HepG2 (cell line): ENCODE measurements around the gene LOC128125822.

Experiments
- ATF1 ChIP-seq: IDR thresholded peaks from 2 replicates; pipeline ENCODE4 v1.6.1; 2016; ENCODE audit warnings: mild to moderate bottlenecking, control low read depth
- DBP ChIP-seq: sonication (generic); formaldehyde crosslinking; IDR thresholded peaks from 2 replicates; pipeline ENCODE4 v1.4.0; 2020; ENCODE audit warnings: missing genetic modification reagents; ENCODE audit errors: not compliant biosample characterization
- E2F2 ChIP-seq: sonication (generic); formaldehyde crosslinking; IDR thresholded peaks from 2 replicates; pipeline ENCODE4 v1.4.0; 2020; ENCODE audit warnings: missing genetic modification reagents, borderline replicate concordance
- FOXK1 ChIP-seq: sonication (generic); formaldehyde crosslinking; IDR thresholded peaks from 2 replicates; pipeline ENCODE4 v1.4.0; 2020; ENCODE audit warnings: low read depth, missing genetic modification reagents, borderline replicate concordance
- KDM6A ChIP-seq: IDR thresholded peaks from 2 replicates; pipeline ENCODE4 v1.6.1; 2016; ENCODE audit warnings: low read depth
- PHF8 ChIP-seq: sonication (generic); formaldehyde crosslinking; IDR thresholded peaks from 2 replicates; pipeline ENCODE4 v1.5.0; 2020; ENCODE audit warnings: missing genetic modification reagents
- RCOR2 ChIP-seq: IDR thresholded peaks from 2 replicates; pipeline ENCODE4 v1.6.1; 2016; ENCODE audit warnings: missing biosample characterization, missing genetic modification reagents
- SMARCC2 ChIP-seq: fragments of 450-650 bp; IDR thresholded peaks from 2 replicates; pipeline ENCODE4 v1.6.1; 2017; ENCODE audit warnings: antibody characterized with exemption, mild to moderate bottlenecking
- TMF1 ChIP-seq: sonication (generic); formaldehyde crosslinking; IDR thresholded peaks from 2 replicates; pipeline ENCODE4 v1.8.1; 2022; ENCODE audit warnings: low read depth, missing genetic modification reagents
- TP53 ChIP-seq: sonication (generic); formaldehyde crosslinking; conservative IDR thresholded peaks from 2 replicates; pipeline ENCODE4 v1.4.0; 2020; ENCODE audit warnings: missing genetic modification reagents
- ZBTB3 ChIP-seq: sonication (generic); formaldehyde crosslinking; IDR thresholded peaks from 2 replicates; pipeline ENCODE4 v1.4.0; 2020; ENCODE audit warnings: low read depth, mild to moderate bottlenecking, moderate library complexity, missing genetic modification reagents, borderline replicate concordance
- ZNF205 ChIP-seq: IDR thresholded peaks from 2 replicates; pipeline ENCODE4 v1.6.1; 2018; ENCODE audit warnings: missing biosample characterization, missing genetic modification reagents
- ZNF232 ChIP-seq: sonication (generic); formaldehyde crosslinking; IDR thresholded peaks from 2 replicates; pipeline ENCODE4 v1.4.0; 2020; ENCODE audit warnings: missing genetic modification reagents, borderline replicate concordance
- ZNF24 ChIP-seq: fragments of 450-650 bp; IDR thresholded peaks from 2 replicates; pipeline ENCODE4 v1.6.1; 2017; ENCODE audit warnings: antibody characterized with exemption, mild to moderate bottlenecking
- ZNF446 ChIP-seq: sonication (generic); formaldehyde crosslinking; IDR thresholded peaks from 2 replicates; pipeline ENCODE4 v1.5.0; 2020; ENCODE audit warnings: mild to moderate bottlenecking, missing genetic modification reagents
- ZNF556 ChIP-seq: sonication (generic); formaldehyde crosslinking; IDR thresholded peaks from 2 replicates; pipeline ENCODE4 v1.4.0; 2020; ENCODE audit warnings: mild to moderate bottlenecking, missing genetic modification reagents, borderline replicate concordance
- ZNF75D ChIP-seq: sonication (generic); formaldehyde crosslinking; IDR thresholded peaks from 2 replicates; pipeline ENCODE4 v1.8.1; 2023; ENCODE audit warnings: missing genetic modification reagents, mild to moderate bottlenecking, borderline replicate concordance
- ZNF790 ChIP-seq: sonication (generic); formaldehyde crosslinking; IDR thresholded peaks from 2 replicates; pipeline ENCODE4 v1.8.0; 2022; ENCODE audit warnings: missing genetic modification reagents, mild to moderate bottlenecking, borderline replicate concordance
- TF ChIP-seq, protein P1 (sequence below): sonication (generic); formaldehyde crosslinking; IDR thresholded peaks from 2 replicates; pipeline ENCODE4 v1.8.1; 2023; ENCODE audit warnings: missing genetic modification reagents, mild to moderate bottlenecking, borderline replicate concordance
- TF ChIP-seq, protein P2 (sequence below): conservative IDR thresholded peaks from 2 replicates; pipeline ENCODE4 v1.6.1; 2018; ENCODE audit warnings: missing genetic modification reagents
- TF ChIP-seq, protein P3 (sequence below): sonication (generic); formaldehyde crosslinking; IDR thresholded peaks from 2 replicates; pipeline ENCODE4 v1.4.0; 2020; ENCODE audit warnings: missing genetic modification reagents
- TF ChIP-seq, protein P4 (sequence below): sonication (generic); formaldehyde crosslinking; IDR thresholded peaks from 2 replicates; pipeline ENCODE4 v1.4.0; 2020; ENCODE audit warnings: mild to moderate bottlenecking, missing genetic modification reagents
- TF ChIP-seq, protein P5 (sequence below): sonication (generic); formaldehyde crosslinking; IDR thresholded peaks from 2 replicates; pipeline ENCODE4 v1.5.0; 2020; ENCODE audit warnings: missing genetic modification reagents

Gene LOC128125822

GRCh38 chr6:63572044-63572746 is at the start of gene LOC128125822, which contains the start of gene PTP4A1 (continued):
- TF ChIP-seq ZBTB3 (peak; percentile 69; the same call in 1 of the 2 replicates), ZNF75D (CRISPR knock-in tag) (no peak), TMF1 (CRISPR knock-in tag) (peak; percentile 57), ZNF232 (CRISPR knock-in tag) (no peak), ZNF556 (CRISPR knock-in tag) (0 out of 2 replicates have a peak, but pooled peaks have one; percentile 18), ZNF24 (no peak; the same call in 1 of the 2 replicates), FOXK1 (CRISPR knock-in tag) (no peak; the same call in 1 of the 2 replicates), TP53 (CRISPR knock-in tag) (no peak), ATF1 (CRISPR knock-in tag) (peak; percentile 77), ZNF205 (CRISPR knock-in tag) (peak; percentile 59; the same call in 1 of the 2 replicates), E2F2 (CRISPR knock-in tag) (no peak), SMARCC2 (no peak), ZNF446 (CRISPR knock-in tag) (no peak; the same call in 1 of the 2 replicates), PHF8 (CRISPR knock-in tag) (no peak; the same call in 1 of the 2 replicates), ZNF790 (CRISPR knock-in tag) (peak; percentile 78; the same call in 1 of the 2 replicates), KDM6A (no peak), RCOR2 (CRISPR knock-in tag) (peak; percentile 59; the same call in 1 of the 2 replicates), DBP (CRISPR knock-in tag) (no peak)
- TF ChIP-seq, protein P1, sequence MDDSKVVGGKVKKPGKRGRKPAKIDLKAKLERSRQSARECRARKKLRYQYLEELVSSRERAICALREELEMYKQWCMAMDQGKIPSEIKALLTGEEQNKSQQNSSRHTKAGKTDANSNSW (CRISPR knock-in tag) = no peak
- TF ChIP-seq, protein P2, sequence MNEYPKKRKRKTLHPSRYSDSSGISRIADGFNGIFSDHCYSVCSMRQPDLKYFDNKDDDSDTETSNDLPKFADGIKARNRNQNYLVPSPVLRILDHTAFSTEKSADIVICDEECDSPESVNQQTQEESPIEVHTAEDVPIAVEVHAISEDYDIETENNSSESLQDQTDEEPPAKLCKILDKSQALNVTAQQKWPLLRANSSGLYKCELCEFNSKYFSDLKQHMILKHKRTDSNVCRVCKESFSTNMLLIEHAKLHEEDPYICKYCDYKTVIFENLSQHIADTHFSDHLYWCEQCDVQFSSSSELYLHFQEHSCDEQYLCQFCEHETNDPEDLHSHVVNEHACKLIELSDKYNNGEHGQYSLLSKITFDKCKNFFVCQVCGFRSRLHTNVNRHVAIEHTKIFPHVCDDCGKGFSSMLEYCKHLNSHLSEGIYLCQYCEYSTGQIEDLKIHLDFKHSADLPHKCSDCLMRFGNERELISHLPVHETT (CRISPR knock-in tag) = peak; percentile 71; the same call in 1 of the 2 replicates
- TF ChIP-seq, protein P3, sequence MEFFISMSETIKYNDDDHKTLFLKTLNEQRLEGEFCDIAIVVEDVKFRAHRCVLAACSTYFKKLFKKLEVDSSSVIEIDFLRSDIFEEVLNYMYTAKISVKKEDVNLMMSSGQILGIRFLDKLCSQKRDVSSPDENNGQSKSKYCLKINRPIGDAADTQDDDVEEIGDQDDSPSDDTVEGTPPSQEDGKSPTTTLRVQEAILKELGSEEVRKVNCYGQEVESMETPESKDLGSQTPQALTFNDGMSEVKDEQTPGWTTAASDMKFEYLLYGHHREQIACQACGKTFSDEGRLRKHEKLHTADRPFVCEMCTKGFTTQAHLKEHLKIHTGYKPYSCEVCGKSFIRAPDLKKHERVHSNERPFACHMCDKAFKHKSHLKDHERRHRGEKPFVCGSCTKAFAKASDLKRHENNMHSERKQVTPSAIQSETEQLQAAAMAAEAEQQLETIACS (CRISPR knock-in tag) = no peak
- TF ChIP-seq, protein P4, sequence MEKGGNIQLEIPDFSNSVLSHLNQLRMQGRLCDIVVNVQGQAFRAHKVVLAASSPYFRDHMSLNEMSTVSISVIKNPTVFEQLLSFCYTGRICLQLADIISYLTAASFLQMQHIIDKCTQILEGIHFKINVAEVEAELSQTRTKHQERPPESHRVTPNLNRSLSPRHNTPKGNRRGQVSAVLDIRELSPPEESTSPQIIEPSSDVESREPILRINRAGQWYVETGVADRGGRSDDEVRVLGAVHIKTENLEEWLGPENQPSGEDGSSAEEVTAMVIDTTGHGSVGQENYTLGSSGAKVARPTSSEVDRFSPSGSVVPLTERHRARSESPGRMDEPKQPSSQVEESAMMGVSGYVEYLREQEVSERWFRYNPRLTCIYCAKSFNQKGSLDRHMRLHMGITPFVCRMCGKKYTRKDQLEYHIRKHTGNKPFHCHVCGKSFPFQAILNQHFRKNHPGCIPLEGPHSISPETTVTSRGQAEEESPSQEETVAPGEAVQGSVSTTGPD (CRISPR knock-in tag) = no peak
- TF ChIP-seq, protein P5, sequence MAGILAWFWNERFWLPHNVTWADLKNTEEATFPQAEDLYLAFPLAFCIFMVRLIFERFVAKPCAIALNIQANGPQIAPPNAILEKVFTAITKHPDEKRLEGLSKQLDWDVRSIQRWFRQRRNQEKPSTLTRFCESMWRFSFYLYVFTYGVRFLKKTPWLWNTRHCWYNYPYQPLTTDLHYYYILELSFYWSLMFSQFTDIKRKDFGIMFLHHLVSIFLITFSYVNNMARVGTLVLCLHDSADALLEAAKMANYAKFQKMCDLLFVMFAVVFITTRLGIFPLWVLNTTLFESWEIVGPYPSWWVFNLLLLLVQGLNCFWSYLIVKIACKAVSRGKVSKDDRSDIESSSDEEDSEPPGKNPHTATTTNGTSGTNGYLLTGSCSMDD (CRISPR knock-in tag) = no peak
